IPS DF 19.7 (cell line): Measurements from ENCODE around the gene KRT75.

Experiments
- DNase-seq: peaks from one replicate; pipeline ENCODE4 v3.0.0-alpha.2; 2013; ENCODE audit warnings: low read depth, low spot score

Gene KRT75

DNA sequence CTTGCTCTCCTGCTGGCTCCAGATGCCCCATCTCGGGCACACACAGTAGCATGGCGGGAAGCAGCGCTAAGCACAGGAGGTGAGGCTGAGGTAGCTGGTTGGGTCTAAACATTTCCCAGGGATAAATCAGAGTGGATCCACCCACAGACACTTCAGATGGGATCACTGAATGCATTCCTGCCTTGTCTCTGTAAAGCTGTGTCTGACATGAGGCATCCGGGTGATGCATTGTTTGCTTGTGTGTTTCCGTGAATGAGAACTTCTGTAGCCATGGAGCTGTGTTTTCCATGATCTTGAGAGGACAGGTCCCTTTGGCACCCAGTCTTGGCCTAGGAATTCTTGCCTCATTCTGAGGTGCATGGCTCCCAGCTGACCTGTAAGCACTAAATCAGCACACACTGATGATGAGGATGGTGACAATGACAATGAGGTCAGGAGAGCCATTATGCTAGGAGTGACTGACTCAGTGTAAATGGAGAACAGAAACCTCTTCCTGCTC lies 6.7 kb upstream of the KRT75 start:
- no peak for DNase-seq

DNA sequence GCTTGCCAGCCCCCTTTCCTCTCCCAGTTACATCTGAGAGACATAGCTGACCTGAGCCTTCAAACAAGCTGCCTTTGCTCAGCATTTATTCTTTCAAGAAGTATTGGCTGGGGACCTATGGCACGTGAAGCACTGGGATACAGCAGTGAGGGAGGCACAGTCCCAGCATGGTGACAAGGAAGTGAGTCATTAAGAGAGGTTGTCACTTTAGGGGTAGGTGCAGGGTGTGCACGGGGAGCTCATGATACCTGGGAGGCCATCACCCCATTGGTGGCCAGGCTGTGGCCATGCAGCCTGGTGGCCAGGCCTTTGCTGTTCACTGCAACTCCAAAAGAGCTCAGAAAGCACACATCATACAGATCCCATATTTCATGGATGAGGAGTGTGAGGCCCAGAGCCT lies 5.7 kb upstream of the KRT75 start:
- no peak for DNase-seq

DNA sequence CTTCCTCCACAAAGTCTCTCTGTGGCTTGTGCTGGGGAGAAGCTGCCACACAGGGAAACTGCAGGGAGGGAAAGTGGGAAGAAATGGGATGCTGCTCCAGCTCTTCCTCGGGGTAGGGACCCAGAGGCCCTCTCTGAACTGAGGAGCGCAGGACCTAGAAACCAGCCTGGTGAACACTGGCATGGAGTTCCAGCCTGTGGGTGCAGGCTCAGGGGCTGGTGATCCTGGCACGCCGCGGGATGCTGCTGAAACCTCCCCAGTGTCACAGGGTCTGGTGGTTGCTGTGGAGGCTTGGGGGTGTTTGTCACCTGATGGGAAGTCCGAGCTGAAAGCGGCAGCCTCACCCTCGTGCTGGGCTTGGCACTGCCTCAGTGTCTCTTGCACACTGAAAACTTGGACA lies 5.2 kb upstream of the KRT75 start:
- DNase-seq, result no peak

DNA sequence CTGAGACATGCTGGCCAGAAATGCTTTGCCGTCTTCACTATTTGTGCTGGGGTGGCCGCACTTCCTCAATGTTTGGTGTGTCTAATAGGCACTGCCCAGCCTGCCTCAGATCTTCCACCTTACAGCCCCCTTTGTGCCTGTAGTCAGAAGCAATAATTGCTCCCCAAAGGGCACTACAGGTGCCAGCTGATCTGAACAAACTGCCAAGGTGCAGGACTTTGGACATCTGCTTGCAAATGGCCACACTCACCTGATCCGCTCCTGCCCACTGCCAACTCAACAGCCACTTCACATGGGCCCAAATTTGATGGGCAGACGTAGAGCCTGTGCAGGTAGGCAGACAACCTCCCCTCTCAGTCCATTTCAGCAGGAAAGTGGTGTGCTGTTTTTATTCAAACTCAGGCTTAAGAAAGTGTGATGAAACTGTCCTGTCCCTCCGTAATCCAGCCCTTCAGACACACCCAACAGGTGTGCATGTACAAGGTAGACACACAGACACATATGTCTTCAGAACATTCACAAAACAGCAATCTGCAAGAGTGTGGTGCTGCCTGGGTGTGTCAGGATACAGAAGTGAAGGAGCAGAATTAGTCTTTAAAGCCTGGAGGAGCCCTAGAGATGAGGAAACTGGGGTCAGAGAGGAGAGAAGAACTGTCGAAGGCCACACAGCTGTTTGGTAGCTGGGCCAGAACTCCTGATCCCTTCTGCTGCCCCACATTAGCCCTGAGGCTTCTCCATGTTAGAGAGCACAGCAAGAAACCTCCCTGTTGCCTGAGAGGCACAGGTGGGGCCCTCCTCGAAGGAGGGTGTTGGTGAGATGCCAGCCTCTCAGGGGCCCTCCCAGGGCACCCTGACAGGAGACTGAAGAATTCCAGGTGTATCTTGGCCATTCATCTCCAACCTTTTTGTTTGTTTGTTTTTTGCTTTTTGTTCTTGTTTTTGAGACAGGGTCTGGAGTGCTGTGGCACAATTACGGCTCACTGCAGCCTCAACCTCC lies 4.4 kb upstream of the KRT75 start:
- no peak for DNase-seq

DNA sequence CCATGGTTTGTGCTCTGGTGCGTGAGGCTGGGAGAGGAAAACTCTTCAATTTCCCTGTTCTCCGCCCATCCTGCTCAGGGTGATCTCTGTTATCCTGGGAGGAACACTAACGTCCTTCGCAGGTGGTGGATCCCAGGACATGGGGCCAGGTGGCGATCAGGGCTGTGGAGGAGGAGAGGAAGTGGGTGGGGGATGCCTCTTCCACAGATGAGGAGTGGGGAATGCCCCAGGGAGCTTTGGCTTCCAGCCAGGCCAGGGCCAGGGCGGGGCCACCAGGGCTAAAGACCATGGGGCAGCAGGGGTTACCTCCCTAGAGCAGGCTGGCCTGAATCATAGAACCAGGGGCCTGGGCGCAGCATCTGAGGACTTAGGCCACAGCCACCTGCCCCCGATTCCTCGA lies 3.3 kb upstream of the KRT75 start:
- no peak for DNase-seq

DNA sequence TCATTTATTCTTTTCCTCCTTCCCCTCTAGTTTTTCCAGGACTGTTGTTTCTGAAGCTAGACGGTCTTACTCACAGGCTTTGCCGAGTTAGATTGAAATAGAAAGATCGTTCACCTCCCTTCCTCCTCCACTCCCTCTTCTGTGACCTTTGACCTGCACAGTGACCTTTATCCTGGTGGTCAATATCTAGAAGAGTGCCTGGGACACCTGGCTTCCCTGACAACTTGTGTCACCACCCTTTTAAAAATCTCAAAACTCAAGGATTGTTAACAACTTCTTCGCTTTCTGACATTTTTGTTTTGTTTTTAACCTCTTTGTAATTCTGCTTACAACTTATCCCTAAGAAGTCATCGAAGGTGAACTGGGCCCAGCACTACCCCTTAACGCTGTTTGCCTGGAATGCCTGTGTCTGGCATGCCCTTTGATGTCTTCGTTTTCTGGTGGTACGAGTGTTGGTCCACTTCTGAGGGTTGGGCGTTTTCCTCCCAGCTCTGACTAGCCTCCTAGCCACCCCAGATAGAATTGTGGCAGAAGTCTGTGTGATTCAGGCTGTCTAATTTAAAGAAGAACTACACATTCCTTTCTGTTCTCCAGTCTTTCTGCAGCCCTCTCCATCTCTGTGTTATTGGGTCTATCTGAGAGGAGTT lies 2.8 kb upstream of the KRT75 start:
- no peak for DNase-seq

DNA sequence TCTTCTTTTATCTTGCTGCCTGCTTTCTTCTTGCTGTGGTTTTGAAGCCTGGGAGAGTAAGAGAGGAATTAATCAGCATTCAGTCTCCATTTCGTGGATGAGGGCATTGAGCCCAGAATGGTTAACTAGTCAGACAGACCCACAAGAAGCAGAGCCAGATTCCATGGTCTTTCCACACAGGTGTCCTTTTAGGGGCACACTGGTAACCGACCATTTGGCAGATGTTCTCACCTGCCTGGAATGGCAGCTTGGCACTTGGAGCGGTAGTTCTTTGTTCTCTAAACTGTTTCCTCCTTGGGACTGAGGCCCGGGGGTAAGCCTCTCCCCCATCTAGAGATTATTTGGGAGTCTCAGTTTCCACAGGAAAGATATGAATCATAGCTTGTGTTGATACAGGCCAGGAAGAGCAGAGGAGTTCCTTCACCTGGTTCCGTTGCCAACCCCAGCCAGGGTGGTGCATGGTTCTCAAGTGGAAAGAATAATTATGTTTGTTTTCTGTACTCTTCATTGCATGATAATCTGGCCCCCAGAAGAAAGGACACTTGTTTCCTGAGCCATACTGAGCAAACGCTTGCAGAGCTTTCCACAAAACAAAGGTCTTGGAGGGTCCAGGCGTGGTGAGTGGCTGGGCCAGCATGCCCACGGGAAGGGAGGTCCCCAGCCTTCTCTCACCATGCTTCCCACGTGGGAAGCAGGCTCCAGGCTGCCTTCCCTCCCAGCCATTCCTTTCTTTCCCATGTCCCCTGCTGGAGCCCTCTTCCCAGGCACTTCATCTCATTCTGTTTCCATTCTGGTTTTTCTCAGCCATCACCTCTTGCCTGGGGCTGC lies 2.0 kb upstream of the KRT75 start:
- no peak for DNase-seq

DNA sequence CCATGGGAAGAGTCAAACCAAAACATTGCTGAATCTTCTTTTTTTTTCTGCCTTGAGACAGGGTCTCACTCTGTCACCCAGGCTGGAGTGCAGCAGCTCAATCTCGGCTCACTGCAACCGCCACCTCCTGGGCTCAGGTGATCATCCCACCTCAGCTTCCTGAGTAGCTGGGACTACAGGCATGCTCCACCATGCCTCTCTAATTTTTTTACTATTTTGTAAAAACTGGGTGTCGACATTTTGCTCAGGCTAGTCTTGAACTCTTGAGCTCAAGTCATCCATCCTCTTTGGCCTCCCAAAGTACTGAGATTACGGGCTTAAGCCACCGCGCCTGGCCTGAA lies 1.5 kb upstream of the KRT75 start:
- DNase-seq, result no peak

DNA sequence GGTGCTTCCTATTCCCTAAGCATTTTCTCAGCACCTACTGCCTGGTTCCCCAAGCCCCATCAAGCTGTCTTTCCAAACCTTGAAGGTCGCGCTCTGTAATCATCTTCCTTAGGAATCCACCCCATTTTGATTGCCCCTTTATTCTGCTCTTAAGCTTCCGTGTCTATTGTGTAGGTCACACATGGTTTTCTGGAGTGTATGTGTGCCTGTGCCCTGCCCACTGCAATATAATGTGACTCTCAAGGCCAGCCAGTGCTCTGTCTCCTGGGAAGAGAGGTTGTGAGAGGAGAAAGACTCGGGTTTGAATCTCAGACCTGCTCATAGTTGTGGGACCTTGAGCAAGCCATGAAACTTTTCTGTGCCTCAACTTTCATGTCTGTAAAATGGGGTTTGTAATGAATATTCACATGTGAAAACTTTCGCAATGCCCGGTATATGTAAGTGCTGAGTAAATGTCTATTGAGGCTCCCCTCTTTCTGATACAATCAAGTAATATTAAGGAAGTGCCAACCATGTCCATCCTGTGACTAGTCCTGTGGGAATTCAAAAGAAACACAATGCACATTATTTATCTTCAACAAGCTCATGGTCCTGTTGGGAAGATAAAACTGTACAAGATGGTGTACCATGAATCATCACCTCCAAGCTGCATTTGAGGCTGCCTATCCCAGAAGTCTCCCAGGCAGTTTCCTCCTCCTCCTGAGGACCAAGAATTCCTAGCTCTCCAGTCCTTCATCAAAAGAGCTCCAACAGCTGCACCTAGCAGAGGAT lies 774 bp upstream of the KRT75 start:
- no peak for DNase-seq

DNA sequence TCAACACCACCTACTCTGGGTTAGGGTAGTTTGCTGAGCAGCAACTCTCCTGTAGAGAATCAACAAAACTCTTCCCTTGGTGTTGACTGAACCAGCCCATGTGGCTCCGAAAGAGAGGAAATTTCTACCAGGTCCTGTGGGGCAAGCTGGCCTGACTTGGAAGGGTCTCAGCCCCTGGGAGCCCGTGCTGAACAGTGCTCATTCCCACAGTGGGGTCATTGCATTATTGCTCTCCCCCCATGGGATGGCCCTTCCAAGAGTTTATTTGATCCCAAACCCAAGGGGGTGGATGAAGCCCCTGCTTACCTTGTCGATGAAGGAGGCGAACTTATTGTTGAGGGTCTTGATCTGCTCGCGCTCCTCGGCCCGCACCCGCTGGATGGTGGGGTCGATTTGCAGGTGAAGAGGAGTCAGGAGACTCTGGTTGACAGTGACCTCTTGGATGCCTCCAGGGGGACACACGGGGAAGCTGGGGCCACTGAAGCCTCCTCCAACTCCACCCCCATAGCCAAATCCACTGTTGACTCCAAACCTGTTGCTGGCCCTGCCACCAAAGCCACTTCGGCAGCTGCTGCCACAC lies 580 bp downstream of the KRT75 start:
- no peak for DNase-seq

DNA sequence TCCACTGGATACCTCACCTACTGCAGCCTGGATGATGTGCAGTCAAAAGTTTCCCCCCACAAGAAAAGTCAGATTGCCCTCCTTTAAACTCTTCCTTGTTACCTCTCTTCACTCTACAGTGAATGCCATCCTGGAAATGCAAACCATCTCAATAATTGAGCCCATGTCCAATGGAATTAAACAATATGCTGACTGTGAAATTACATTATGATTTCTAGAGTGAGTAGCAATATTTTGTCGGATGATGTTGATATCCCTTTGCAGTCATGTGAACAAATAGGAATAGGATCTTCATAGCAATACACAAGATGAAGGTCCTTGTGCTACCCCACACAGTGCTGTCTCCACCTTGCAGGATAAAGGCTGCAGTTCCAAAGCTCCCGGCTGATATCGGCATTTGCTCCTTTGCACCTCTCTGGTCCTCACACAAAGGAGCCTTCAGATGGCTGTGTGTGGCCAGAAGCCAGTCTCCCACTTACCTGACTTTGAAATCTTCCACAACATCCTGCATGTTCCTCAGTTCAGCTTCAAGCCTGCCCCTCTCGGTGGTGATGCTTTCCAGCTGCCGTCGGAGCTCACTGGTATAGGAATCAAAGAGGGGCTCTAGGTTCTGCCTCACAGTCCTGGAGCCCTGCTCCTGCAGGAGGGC lies 1.5 kb downstream of the KRT75 start:
- no peak for DNase-seq

DNA sequence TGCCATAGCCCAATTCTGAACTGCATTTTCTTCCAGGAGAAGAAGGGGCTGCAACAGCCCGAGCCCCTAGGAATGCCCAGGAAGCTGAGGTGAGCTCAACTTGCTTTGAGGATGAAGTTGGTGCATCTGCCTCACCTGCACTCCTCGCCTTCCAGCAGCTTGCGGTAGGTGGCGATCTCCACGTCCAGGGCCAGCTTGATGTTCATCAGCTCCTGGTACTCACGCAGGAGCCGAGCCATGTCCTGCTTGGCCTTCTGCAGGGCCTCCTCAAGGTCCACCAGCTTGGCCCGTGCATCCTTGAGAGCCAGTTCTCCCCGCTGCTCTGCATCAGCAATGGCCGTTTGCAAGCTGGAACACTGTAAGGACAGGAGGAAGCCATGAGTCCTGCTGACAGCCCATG lies 6.0 kb downstream of the KRT75 start:
- DNase-seq, result no peak

DNA sequence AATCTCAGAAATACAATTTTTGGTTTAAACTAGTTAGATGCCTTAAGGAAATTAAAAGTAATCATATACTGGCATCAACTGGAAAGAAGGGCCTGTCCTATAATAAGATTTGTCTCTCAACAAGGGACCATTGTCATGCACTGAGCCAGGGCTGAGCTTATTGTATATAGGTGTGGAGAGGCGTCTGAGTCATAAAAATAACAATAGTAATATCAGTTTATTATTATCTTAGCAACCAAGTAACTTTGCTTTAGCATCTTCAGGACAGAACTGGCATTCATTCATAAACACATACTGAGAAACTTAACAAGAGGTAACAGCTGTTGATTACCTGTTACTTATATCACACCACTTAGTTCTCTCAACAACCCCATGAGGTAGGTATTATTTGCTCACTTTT lies 7.1 kb downstream of the KRT75 start:
- no peak for DNase-seq

DNA sequence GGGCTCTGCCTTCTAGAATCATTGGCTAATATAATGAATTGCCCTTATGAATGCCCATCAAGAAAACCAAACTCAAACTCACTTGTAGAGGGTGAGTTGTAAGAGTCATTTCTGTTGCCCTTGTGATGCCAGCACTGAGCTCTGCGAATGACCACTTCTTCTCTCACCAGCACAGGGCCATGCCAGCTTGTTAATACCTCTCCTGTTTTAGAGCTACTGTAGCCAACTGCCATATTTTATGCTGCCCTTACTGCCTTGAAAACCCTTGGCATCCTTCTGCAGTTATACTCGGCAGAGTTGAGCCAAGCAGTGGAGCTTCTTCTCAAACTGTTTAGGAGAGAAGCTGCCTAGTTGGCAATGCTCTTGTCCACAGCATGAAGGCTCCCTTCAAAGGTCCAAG lies 8.1 kb downstream of the KRT75 start:
- DNase-seq, result no peak

DNA sequence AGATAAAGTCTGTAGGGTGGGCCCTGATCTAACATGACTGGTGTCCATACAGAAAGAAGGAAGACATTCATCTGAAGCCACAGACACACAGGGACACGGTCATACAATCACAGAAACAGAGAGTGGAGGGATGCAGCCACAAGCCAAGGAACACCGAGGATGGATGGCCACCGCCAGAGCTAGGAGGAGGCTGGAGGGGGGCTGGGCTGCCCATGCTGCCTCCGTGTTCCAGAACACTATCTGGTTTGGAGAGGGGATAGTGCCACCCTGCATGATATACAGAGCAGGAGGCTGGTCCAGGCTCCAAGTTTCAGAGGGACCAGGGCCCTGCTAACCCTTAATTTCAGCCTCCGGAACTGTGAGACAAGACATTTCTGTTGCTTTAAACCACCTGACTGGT lies 8.7 kb downstream of the KRT75 start:
- DNase-seq, result no peak

DNA sequence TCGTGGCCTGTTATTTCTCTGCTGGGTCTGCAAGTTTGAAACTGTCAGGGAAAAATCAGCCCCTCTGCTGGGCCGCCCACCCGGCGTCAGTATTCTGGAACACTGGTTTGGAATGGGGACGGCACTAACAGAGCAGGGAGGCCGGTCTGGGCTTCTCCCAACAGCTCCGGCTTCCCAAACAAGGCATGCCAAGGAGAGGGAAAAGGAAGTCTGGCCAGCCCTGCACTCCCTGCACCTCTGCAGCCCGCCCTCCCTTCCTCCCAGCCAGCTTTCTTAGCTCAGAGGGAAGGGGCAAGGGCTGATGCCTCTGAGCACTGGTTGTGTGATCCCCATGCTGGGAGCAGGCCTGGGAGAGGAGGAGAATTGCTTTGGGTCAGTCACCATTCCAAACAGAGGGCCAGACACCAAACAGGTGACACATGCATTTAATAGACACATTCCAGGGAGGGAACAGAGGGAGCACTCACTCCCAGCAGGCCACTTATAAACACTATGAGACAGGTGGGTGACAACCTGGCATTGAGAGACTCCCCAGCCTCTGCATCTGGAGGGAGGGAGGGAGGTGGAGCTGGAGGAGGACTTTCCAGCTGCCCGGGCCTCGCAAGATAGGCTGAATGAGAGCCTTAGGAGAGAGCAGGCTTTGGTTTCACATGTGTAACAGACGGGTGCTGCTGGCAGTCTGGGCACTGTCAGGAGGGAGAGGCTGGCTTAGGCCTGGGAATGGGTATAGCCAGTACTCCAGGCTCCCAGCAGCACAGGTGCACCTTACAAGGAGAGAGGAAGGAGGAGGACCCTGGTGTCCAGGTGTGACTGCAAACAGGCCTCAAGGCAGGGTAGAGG lies 10.3 kb downstream of the KRT75 start:
- DNase-seq, result no peak

DNA sequence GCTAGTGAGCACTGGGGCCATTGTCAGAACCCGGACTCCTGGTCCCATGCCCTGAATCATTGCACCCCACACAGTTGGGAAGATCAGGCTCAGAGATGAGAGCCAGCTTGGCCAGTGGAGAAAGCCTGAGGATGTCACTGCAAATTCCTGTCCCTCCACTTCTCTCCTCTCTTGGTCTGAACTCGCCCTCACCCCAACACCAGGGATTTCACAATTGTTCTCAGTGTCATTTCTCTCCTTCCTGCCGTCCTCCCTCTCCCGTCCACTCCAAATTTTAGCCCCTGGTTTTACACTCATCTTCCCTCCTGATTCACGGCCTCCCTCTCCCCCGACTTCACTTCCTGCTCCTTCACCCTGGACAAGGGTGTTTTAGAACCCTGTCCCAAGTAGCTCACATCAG lies 11.1 kb downstream of the KRT75 start:
- no peak for DNase-seq

DNA sequence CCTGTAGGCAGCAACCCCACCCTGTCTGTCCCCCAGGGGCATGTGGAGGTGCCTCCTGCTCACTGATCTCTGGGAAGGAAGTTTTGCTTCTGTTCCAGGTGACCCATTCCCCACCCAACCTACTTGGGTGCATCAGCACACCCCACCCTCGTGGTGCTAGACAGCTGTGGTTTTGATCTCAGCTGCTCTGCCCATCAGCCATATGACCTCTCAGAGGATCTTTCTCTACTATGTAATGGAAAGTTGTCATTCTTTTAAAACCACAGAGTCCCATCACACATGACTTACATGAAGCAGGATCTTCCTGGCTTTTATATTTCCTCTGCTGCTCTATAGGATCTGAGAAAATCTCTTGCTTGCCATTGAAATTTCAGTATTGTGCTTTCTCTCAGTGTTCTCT lies 14.5 kb downstream of the KRT75 start:
- no peak for DNase-seq

DNA sequence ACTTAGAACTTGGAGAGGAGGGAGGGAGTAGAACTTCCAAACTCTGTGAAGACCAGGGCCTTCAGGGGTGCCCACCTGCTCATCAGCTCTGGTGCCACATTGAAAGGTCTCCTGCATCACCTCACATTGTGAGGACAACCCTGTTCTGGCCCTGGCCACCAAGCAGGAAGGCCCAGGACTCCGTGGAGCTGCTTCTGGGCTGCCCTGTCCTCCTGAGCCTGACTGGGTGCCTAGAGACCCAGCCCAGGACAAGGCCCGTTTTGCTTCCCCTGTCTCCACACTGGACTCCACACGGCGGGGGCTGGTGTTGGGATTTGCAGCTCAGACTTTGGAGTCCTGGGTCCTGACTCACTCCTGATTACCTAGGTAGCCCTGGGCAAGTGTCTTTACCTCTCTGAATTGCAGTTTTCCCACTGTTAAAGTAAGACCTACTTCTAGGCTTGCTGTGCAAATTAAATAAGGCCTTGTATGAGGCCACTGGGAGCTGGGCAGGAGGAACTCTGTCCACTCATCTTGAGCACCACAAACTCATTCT lies 15.5 kb downstream of the KRT75 start:
- DNase-seq, result no peak
